22Rv1 (cell line): ENCODE data around the gene RFLNA.
"Not testable (repeated sequence)": the region's sequence is repeated elsewhere in the genome, so short reads cannot be mapped to it uniquely, and the experiment has no call there.

Experiments used
- H3K27ac ChIP-seq: fragments of 450-650 bp; 2 replicates; pipeline ENCODE4 v1.5.1; 2017
- ZFX ChIP-seq: fragments of 450-650 bp; IDR thresholded peaks from 2 replicates; pipeline ENCODE4 v1.6.1; 2017; ENCODE audit warnings: antibody characterized with exemption, borderline replicate concordance
- TF ChIP-seq, protein P1 (sequence below): fragments of 450-650 bp; IDR thresholded peaks from 2 replicates; pipeline ENCODE4 v1.5.1; 2017; ENCODE audit warnings: mild to moderate bottlenecking

Gene RFLNA

DNA sequence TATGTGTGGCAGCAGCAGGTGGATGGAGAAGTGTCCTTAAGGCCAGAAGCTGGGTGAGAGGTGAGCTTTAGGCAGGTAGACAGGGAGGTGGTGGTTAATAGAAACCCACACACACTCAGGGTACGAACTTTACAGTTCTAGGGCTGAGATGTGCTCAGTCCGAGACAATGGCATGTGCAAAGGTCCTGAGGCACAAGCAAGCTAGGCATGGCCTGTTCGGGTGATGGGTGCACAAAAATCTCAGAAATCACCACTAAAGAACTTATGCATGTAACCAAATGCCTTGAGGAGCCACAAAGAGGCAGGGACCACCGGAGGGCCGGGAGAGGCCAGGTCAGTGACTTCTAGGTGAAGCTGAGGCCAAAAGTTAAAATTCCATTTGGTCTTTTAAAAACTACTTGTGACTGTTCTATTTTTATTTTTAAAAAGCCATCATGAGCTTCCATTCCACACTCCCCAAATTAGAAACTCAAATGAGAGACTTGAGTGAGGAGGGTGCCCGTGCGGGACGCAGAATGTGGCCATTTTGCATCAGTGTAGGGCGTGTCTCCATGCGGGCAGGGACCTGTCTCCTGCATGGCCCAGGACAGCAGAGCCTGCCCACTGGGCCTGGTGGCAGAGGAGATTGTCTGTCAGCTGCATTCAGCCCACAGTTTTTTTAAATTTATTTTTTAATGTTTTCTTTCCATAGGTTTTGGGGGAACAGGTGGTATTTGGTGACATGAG is 4.0 kb downstream of the RFLNA start:
- H3K27ac ChIP-seq = no peak overlapping the region
- TF ChIP-seq, protein P1, sequence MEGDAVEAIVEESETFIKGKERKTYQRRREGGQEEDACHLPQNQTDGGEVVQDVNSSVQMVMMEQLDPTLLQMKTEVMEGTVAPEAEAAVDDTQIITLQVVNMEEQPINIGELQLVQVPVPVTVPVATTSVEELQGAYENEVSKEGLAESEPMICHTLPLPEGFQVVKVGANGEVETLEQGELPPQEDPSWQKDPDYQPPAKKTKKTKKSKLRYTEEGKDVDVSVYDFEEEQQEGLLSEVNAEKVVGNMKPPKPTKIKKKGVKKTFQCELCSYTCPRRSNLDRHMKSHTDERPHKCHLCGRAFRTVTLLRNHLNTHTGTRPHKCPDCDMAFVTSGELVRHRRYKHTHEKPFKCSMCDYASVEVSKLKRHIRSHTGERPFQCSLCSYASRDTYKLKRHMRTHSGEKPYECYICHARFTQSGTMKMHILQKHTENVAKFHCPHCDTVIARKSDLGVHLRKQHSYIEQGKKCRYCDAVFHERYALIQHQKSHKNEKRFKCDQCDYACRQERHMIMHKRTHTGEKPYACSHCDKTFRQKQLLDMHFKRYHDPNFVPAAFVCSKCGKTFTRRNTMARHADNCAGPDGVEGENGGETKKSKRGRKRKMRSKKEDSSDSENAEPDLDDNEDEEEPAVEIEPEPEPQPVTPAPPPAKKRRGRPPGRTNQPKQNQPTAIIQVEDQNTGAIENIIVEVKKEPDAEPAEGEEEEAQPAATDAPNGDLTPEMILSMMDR = no peak
- no peak for TF ChIP-seq ZFX

DNA sequence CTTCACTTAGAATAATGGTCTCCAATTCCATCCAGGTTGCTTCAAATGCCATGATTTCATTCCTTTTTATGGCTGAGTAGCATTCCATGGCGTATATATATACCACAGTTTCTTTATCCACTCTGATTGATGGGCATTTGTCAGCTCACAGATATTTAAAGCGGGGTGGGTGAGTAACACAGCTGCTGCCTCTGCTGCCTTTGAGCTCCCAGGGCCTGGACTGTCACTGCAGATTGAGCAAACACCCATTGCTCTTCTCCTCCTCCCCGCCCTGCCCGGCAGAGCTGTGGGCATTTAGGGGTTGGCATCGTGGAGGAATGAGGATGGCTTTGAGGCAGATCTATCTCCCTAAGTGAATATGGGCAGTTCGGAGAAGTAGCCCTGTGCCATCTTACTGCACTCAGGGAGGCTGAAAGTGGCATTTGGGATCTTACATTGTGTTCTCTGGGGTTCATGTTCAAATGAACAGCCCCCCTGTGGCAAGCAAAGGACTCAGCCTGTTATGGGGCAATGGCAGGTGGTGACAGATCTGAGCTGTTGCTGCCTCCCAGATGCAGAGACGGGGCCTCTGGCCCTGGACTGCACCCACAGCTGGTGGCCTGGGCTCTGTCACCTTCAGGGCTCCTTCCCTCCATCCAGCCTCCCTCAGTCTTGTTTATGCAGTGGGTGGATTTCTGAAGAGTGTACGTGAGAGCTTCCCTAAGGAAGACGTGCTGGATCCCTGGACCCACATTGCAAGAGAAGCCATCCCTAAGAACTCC is 4.9 kb downstream of the RFLNA start:
- no peak for TF ChIP-seq ZFX
- H3K27ac ChIP-seq = no peak overlapping the region

DNA sequence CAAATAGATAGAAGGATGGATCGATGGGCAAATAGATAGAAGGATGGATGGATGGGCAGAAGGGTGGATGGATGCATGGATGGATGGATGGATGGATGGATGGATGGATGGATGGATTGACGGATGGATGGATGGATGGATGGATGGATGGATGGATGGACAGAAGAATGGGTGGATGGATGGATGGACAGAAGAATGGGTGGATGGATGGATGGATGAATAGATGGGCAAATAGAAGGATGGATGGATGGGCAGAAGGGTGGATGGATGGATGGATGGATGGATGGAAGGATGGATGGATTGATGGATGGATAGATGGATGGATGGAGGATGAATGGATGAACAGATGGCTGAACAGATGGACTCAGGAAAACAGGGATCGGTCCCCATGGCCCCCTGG is 5.8 kb downstream of the RFLNA start:
- not testable (repeated sequence) for H3K27ac ChIP-seq

DNA sequence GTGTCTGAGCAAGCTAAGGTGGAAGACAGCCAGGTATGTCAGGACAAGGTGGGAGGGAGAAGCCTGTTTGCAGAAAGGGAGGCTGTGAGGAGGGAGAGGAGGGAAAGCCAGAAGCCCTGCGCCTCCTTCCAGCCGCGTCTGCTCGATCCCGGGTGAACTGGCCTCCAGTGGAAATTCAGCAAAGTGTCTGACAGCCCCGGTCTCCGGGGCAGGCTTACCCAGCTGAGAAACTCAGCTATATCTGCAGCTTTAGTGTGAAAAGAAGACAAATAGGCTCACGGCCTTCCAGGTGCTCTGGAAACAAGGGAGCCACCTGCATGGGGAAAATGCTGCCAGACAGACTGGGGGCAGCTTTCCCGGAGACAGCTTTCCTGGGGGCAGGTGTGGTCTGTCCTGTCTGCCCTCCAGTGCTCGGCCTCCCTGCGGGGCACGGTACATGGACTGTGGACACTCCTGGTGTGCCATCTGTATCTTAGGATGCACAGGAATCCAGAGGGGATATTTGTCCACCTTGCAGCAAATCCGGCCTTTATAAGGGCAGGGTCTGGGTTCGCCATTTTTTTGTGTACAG is 6.3 kb downstream of the RFLNA start:
- H3K27ac ChIP-seq = no peak overlapping the region
- TF ChIP-seq, protein P1 = no peak
- no peak for TF ChIP-seq ZFX

DNA sequence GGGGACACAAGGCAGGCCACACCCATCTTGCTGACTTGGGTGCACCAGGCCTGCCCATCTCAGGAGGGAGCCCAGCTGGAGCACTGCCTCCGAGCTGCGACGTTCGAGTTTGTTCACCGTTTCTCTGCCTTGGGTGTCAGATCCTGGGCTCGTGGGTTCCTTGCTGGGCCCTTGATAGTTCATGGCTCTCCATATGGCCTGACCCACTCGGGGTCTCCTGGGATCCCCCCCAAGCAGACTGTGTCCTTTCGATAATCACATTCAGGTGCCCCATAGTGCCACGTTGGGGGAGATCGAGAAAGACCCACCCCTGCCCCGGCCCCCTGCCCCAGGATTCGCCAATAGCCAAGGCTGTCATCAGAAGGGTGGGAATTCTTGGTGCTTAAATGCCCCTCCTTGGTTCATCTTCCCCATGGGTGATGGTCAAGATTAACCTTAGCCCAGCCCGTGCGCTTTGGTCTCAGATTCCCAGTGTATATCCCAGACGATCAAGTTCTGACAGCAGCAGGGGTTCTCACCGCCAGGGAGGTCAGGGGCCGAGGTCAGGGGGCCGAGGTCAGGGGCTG is 7.4 kb downstream of the RFLNA start:
- TF ChIP-seq ZFX = no peak
- TF ChIP-seq, protein P1 = no peak

DNA sequence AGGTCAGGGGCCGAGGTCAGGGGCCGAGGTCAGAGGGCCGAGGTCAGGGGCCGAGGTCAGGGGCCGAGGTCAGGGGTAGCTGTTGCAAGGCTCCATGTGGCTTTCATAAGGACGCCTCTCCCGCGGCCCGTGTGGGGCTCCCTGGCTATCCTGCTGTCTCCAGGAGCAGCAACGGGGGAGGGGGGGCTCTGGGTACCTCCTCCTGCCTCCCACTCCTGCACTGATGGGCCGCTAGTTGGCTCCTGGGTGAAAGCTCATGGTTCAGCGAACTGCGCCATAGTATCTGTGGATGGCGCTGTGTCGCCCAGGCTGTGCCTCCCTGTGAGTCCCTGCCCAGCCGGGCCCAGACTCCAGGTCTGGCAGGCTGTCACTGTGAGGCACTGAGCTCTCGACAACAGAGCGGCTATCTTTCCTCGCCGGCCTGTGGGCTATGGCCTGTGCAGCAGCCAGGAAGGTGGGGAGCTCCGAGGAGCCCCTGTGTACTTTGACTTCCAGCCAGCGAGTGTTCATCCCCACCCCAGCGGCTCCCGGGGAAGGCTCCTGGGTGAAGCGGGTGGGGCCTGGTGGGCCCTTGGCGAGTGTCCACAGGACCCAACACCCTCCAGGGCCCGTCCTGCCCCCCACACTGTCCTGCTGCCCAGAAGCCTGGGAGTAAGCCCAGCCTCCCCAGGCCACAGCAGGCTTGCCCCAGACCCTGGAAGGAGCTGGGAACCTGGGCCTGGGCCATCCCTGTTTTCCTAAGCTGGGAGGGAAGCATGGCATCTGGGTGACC is 8.1 kb downstream of the RFLNA start:
- TF ChIP-seq ZFX = no peak
- TF ChIP-seq, protein P1 = no peak
- no peak overlapping the region for H3K27ac ChIP-seq

More for the DNA sequence above, 7.4 kb downstream of the RFLNA start:
- no peak overlapping the region for H3K27ac ChIP-seq

DNA sequence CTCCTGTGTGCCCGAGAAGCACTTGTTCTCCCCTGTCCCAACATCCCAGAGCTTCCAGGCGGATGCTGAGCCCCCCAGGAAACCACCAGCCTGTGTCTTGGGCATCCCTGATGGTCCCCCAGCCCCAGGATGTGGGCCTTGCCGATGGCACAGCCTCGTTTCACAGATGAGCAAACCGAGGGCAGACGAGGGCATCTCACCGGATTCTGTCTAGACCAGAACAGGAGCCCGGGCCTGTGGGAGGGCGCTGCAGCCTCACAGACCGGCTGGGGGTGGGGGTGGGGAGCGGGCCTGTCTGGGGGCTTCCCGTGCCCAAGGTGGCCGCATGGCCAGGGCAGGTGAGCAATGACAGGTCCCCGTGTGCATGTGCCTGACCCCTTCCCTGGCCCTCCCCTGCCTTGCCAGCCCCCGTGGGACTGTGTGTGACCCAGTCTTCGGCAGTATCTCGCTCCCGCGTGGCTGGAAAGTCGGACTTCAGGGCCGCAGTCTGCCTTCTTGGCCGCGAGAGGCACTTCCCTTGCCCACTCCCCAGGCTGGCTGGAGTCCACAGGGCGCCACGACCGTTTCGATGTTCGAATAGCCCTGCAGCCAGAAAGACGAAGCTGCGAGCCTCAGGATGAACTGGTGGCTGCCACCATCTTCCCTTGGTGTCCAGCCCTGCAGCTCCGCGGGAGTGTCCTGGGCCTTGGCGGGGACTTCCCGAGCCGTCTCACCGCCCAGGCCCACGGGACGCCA is 8.9 kb downstream of the RFLNA start:
- TF ChIP-seq, protein P1 = no peak
- TF ChIP-seq ZFX = no peak
- H3K27ac ChIP-seq = no peak overlapping the region
